ENCODE results near the gene CD40LG. TPM values are rescaled to one million over a fixed set of nuclear protein-coding genes. Genes with fewer than 3 reads are reported as not detected.

CD40LG gene
- total and polyA plus RNA-seq, 4 donors: 0.13 to 0.19 (median 0.17) TPM; not detected in 1

DNA sequence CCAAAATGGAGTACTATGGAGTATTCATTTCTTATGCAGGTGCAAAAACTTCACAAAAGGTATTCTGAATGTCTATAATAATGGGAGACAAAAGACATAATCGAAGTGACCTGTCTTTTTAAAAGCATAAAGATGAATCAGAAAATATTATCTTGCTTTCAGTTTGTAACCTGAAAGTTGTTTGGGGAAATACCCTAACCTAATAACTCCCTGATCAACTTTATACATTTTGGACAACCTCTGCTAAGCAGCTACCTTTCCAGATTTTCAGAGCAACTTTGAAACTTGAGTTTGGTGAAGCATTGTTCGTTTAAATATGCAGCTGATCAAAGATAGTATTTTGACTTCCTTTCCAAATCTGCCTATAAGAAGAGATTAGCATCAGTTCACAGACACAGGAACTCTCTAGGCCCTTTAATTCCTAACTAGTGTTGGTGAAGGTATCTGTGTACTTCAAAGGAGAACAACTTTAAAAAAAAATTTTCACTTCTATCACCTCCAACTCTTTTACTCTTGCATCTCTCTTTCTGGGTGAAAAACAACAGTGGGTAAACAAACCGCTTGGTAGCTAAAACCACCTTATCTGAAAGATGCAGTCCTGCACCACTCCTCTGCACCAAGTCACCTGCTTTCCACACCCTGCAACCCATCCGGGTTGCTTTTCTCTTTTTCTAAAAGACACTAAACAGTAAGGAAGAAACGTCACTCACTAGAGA is 26.5 kb downstream of the CD40LG start:
- no peaks in the 10 kb centered on the region for H3K9me3 ChIP-seq (ENCODE audit: control insufficient read depth in 4 of 4, low read length in 3 of 4)
- TF ChIP-seq HNF4A (conservative IDR thresholded peaks at IDR 0.05) (no peak), FOXA2 (IDR thresholded peaks at IDR 0.05) (no peak), HNF4G (IDR thresholded peaks at IDR 0.05) (no peak), RAD21 (IDR thresholded peaks at IDR 0.05) (no peak), JUND (IDR thresholded peaks at IDR 0.05) (no peak), RXRA (IDR thresholded peaks at IDR 0.05) (no peak), YY1 (IDR thresholded peaks at IDR 0.05) (no peak), TAF1 (conservative IDR thresholded peaks at IDR 0.05) (no peak), SP1 (IDR thresholded peaks at IDR 0.05) (no peak), FOXA1 (IDR thresholded peaks at IDR 0.05) (no peak), NR2F2 (IDR thresholded peaks at IDR 0.05) (no peak), EGR1 (IDR thresholded peaks at IDR 0.05; ENCODE audit: low read depth in 2 of 2) (no peak), GABPA (IDR thresholded peaks at IDR 0.05 in 1 of 2, conservative IDR thresholded peaks at IDR 0.05 in 1 of 2) (no peak)
- TF ChIP-seq, protein P1, sequence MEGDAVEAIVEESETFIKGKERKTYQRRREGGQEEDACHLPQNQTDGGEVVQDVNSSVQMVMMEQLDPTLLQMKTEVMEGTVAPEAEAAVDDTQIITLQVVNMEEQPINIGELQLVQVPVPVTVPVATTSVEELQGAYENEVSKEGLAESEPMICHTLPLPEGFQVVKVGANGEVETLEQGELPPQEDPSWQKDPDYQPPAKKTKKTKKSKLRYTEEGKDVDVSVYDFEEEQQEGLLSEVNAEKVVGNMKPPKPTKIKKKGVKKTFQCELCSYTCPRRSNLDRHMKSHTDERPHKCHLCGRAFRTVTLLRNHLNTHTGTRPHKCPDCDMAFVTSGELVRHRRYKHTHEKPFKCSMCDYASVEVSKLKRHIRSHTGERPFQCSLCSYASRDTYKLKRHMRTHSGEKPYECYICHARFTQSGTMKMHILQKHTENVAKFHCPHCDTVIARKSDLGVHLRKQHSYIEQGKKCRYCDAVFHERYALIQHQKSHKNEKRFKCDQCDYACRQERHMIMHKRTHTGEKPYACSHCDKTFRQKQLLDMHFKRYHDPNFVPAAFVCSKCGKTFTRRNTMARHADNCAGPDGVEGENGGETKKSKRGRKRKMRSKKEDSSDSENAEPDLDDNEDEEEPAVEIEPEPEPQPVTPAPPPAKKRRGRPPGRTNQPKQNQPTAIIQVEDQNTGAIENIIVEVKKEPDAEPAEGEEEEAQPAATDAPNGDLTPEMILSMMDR (IDR thresholded peaks at IDR 0.05; ENCODE audit: low read depth, low read length, missing input control): no peak
- TF ChIP-seq, protein P2, sequence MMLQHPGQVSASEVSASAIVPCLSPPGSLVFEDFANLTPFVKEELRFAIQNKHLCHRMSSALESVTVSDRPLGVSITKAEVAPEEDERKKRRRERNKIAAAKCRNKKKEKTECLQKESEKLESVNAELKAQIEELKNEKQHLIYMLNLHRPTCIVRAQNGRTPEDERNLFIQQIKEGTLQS (IDR thresholded peaks at IDR 0.05): no peak
- TF ChIP-seq, protein P3, sequence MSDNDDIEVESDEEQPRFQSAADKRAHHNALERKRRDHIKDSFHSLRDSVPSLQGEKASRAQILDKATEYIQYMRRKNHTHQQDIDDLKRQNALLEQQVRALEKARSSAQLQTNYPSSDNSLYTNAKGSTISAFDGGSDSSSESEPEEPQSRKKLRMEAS (IDR thresholded peaks at IDR 0.05): no peak
- TF ChIP-seq, protein P4, sequence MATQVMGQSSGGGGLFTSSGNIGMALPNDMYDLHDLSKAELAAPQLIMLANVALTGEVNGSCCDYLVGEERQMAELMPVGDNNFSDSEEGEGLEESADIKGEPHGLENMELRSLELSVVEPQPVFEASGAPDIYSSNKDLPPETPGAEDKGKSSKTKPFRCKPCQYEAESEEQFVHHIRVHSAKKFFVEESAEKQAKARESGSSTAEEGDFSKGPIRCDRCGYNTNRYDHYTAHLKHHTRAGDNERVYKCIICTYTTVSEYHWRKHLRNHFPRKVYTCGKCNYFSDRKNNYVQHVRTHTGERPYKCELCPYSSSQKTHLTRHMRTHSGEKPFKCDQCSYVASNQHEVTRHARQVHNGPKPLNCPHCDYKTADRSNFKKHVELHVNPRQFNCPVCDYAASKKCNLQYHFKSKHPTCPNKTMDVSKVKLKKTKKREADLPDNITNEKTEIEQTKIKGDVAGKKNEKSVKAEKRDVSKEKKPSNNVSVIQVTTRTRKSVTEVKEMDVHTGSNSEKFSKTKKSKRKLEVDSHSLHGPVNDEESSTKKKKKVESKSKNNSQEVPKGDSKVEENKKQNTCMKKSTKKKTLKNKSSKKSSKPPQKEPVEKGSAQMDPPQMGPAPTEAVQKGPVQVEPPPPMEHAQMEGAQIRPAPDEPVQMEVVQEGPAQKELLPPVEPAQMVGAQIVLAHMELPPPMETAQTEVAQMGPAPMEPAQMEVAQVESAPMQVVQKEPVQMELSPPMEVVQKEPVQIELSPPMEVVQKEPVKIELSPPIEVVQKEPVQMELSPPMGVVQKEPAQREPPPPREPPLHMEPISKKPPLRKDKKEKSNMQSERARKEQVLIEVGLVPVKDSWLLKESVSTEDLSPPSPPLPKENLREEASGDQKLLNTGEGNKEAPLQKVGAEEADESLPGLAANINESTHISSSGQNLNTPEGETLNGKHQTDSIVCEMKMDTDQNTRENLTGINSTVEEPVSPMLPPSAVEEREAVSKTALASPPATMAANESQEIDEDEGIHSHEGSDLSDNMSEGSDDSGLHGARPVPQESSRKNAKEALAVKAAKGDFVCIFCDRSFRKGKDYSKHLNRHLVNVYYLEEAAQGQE (IDR thresholded peaks at IDR 0.05): no peak
- TF ChIP-seq, protein P5, sequence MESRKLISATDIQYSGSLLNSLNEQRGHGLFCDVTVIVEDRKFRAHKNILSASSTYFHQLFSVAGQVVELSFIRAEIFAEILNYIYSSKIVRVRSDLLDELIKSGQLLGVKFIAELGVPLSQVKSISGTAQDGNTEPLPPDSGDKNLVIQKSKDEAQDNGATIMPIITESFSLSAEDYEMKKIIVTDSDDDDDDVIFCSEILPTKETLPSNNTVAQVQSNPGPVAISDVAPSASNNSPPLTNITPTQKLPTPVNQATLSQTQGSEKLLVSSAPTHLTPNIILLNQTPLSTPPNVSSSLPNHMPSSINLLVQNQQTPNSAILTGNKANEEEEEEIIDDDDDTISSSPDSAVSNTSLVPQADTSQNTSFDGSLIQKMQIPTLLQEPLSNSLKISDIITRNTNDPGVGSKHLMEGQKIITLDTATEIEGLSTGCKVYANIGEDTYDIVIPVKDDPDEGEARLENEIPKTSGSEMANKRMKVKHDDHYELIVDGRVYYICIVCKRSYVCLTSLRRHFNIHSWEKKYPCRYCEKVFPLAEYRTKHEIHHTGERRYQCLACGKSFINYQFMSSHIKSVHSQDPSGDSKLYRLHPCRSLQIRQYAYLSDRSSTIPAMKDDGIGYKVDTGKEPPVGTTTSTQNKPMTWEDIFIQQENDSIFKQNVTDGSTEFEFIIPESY (IDR thresholded peaks at IDR 0.05): no peak
- H3K9ac ChIP-seq (ENCODE audit: low read depth in 1 of 2, low read length in 2 of 2): no peak overlapping the region
- H3K27me3 ChIP-seq (ENCODE audit: control insufficient read depth in 4 of 4, insufficient read depth in 4 of 4, low read length in 3 of 4): no peaks in the 10 kb centered on the region
- H3K36me3 ChIP-seq (ENCODE audit: control insufficient read depth in 4 of 4, insufficient read depth in 3 of 4, low read depth in 1 of 4, low read length in 3 of 4): peaks cover 0 to 3% (median 0%) of the 10 kb centered on the region in 4 donors
- no peak overlapping the region for H3K4me3 ChIP-seq (ENCODE audit: low read depth in 1 of 3, low read length in 3 of 3)
- no peaks in the 10 kb centered on the region for H3K4me1 ChIP-seq (ENCODE audit: control insufficient read depth in 4 of 4, insufficient read depth in 4 of 4, low read length in 3 of 4)
- WGBS: 66% methylated on average over 5 of the region's 5 CpGs
- no peak overlapping the region for H3K27ac ChIP-seq (ENCODE audit: low read depth in 1 of 2, low read length in 2 of 2)
- no peak for DNase-seq (ENCODE audit: low spot score)
